HEK293 (cell line): Measurements from ENCODE around the gene DENND6B.
A peak's percentile ranks its signal among the peaks of the same experiment; 100 is the strongest.

ENCODE experiments used
- GLI4 ChIP-seq: fragments of 450-650 bp; formaldehyde crosslinking; IDR thresholded peaks from 2 replicates; pipeline ENCODE4 v1.5.1; 2016; ENCODE audit warnings: missing biosample characterization, missing genetic modification characterization
- HOXC10 ChIP-seq: sonication (generic); formaldehyde crosslinking; IDR thresholded peaks from 2 replicates; pipeline ENCODE4 v1.8.1; 2023; ENCODE audit warnings: mild to moderate bottlenecking, missing genetic modification reagents
- IKZF3 ChIP-seq: fragments of 450-650 bp; IDR thresholded peaks from 2 replicates; pipeline ENCODE4 v1.5.0; 2018; ENCODE audit warnings: missing biosample characterization, mild to moderate bottlenecking, missing genetic modification characterization, moderate library complexity
- KLF1 ChIP-seq: fragments of 450-650 bp; formaldehyde crosslinking; IDR thresholded peaks from 2 replicates; pipeline ENCODE4 v1.5.1; 2016; ENCODE audit warnings: missing biosample characterization, missing genetic modification characterization
- OVOL3 ChIP-seq: fragments of 450-650 bp; formaldehyde crosslinking; IDR thresholded peaks from 2 replicates; pipeline ENCODE4 v1.5.1; 2016; ENCODE audit warnings: missing biosample characterization, missing genetic modification characterization
- RBAK ChIP-seq: fragments of 450-650 bp; formaldehyde crosslinking; IDR thresholded peaks from 2 replicates; pipeline ENCODE4 v1.5.1; 2016; ENCODE audit warnings: missing biosample characterization, missing genetic modification characterization
- SCRT1 ChIP-seq: fragments of 450-650 bp; formaldehyde crosslinking; IDR thresholded peaks from 2 replicates; pipeline ENCODE4 v1.5.1; 2016; ENCODE audit warnings: missing biosample characterization, missing genetic modification characterization, borderline replicate concordance
- TRIM28 ChIP-seq: IDR thresholded peaks from 2 replicates; pipeline ENCODE4 v1.6.1; 2011; ENCODE audit warnings: low read length, control low read depth, borderline replicate concordance
- WT1 ChIP-seq: fragments of 450-650 bp; formaldehyde crosslinking; IDR thresholded peaks from 2 replicates; pipeline ENCODE4 v1.5.1; 2016; ENCODE audit warnings: missing biosample characterization, missing genetic modification characterization
- YY1 ChIP-seq: fragments of 450-650 bp; formaldehyde crosslinking; IDR thresholded peaks from 2 replicates; pipeline ENCODE4 v1.5.1; 2018; ENCODE audit warnings: missing biosample characterization, missing genetic modification characterization
- ZBTB20 ChIP-seq: fragments of 450-650 bp; formaldehyde crosslinking; IDR thresholded peaks from 2 replicates; pipeline ENCODE4 v1.5.1; 2016; ENCODE audit warnings: missing biosample characterization, missing genetic modification characterization
- ZBTB8A ChIP-seq: fragments of 450-650 bp; formaldehyde crosslinking; IDR thresholded peaks from 2 replicates; pipeline ENCODE4 v1.5.1; 2016; ENCODE audit warnings: missing biosample characterization, missing genetic modification characterization
- ZEB2 ChIP-seq: fragments of 450-650 bp; formaldehyde crosslinking; IDR thresholded peaks from 2 replicates; pipeline ENCODE4 v1.5.1; 2016; ENCODE audit warnings: missing biosample characterization, missing genetic modification characterization
- ZFHX2 ChIP-seq: fragments of 450-650 bp; formaldehyde crosslinking; conservative IDR thresholded peaks from 2 replicates; pipeline ENCODE4 v1.5.1; 2016; ENCODE audit warnings: missing biosample characterization, missing genetic modification characterization
- ZFP37 ChIP-seq: fragments of 450-650 bp; formaldehyde crosslinking; IDR thresholded peaks from 2 replicates; pipeline ENCODE4 v1.5.1; 2016; ENCODE audit warnings: missing biosample characterization, missing genetic modification characterization
- ZNF138 ChIP-seq: fragments of 450-650 bp; formaldehyde crosslinking; IDR thresholded peaks from 2 replicates; pipeline ENCODE4 v1.5.1; 2016; ENCODE audit warnings: missing biosample characterization, missing genetic modification characterization, borderline replicate concordance
- ZNF155 ChIP-seq: fragments of 450-650 bp; formaldehyde crosslinking; IDR thresholded peaks from 2 replicates; pipeline ENCODE4 v1.5.1; 2016; ENCODE audit warnings: missing biosample characterization, missing genetic modification characterization
- ZNF174 ChIP-seq: fragments of 450-650 bp; formaldehyde crosslinking; IDR thresholded peaks from 2 replicates; pipeline ENCODE4 v1.5.0; 2017; ENCODE audit warnings: missing biosample characterization, mild to moderate bottlenecking, missing genetic modification characterization
- ZNF19 ChIP-seq: fragments of 450-650 bp; formaldehyde crosslinking; IDR thresholded peaks from 2 replicates; pipeline ENCODE4; 2016; ENCODE audit warnings: missing biosample characterization, missing genetic modification characterization, low read depth
- ZNF239 ChIP-seq: fragments of 450-650 bp; formaldehyde crosslinking; IDR thresholded peaks from 2 replicates; pipeline ENCODE4 v1.5.1; 2016; ENCODE audit warnings: missing biosample characterization, missing genetic modification characterization
- ZNF311 ChIP-seq: fragments of 450-650 bp; formaldehyde crosslinking; IDR thresholded peaks from 2 replicates; pipeline ENCODE4 v1.5.1; 2017; ENCODE audit warnings: missing biosample characterization, missing genetic modification characterization, borderline replicate concordance
- ZNF433 ChIP-seq: fragments of 450-650 bp; formaldehyde crosslinking; IDR thresholded peaks from 2 replicates; pipeline ENCODE4 v1.5.1; 2016; ENCODE audit warnings: missing biosample characterization, missing genetic modification characterization, low read depth
- ZNF600 ChIP-seq: fragments of 450-650 bp; formaldehyde crosslinking; IDR thresholded peaks from 2 replicates; pipeline ENCODE4 v1.5.1; 2016; ENCODE audit warnings: missing biosample characterization, missing genetic modification characterization
- ZNF623 ChIP-seq: fragments of 450-650 bp; formaldehyde crosslinking; IDR thresholded peaks from 2 replicates; pipeline ENCODE4 v1.5.1; 2016; ENCODE audit warnings: missing biosample characterization, missing genetic modification characterization
- ZNF629 ChIP-seq: fragments of 450-650 bp; formaldehyde crosslinking; IDR thresholded peaks from 2 replicates; pipeline ENCODE4 v1.5.1; 2017; ENCODE audit warnings: missing biosample characterization, missing genetic modification characterization
- ZNF658 ChIP-seq: fragments of 450-650 bp; formaldehyde crosslinking; IDR thresholded peaks from 2 replicates; pipeline ENCODE4; 2016; ENCODE audit warnings: missing biosample characterization, missing genetic modification characterization
- ZSCAN16 ChIP-seq: fragments of 450-650 bp; formaldehyde crosslinking; IDR thresholded peaks from 2 replicates; pipeline ENCODE4 v1.5.1; 2016; ENCODE audit warnings: missing biosample characterization, missing genetic modification characterization
- TF ChIP-seq, protein P1 (sequence below): fragments of 450-650 bp; formaldehyde crosslinking; IDR thresholded peaks from 2 replicates; pipeline ENCODE4 v1.5.1; 2016; ENCODE audit warnings: missing biosample characterization, missing genetic modification characterization
- TF ChIP-seq, protein P2 (sequence below): fragments of 450-650 bp; formaldehyde crosslinking; IDR thresholded peaks from 2 replicates; pipeline ENCODE4 v1.5.1; 2016; ENCODE audit warnings: missing biosample characterization, missing genetic modification characterization
- TF ChIP-seq, protein P3 (sequence below): IDR thresholded peaks from 2 replicates; pipeline ENCODE4 v1.6.1; 2011; ENCODE audit warnings: mild to moderate bottlenecking, low read depth, low read length, borderline replicate concordance
- TF ChIP-seq, protein P4 (sequence below): fragments of 450-650 bp; IDR thresholded peaks from 2 replicates; pipeline ENCODE4 v1.5.1; 2018; ENCODE audit warnings: missing biosample characterization, missing genetic modification characterization
- TF ChIP-seq, protein P5 (sequence below): fragments of 450-650 bp; formaldehyde crosslinking; IDR thresholded peaks from 2 replicates; pipeline ENCODE4 v1.5.1; 2016; ENCODE audit warnings: missing biosample characterization, missing genetic modification characterization

The DENND6B gene

DNA sequence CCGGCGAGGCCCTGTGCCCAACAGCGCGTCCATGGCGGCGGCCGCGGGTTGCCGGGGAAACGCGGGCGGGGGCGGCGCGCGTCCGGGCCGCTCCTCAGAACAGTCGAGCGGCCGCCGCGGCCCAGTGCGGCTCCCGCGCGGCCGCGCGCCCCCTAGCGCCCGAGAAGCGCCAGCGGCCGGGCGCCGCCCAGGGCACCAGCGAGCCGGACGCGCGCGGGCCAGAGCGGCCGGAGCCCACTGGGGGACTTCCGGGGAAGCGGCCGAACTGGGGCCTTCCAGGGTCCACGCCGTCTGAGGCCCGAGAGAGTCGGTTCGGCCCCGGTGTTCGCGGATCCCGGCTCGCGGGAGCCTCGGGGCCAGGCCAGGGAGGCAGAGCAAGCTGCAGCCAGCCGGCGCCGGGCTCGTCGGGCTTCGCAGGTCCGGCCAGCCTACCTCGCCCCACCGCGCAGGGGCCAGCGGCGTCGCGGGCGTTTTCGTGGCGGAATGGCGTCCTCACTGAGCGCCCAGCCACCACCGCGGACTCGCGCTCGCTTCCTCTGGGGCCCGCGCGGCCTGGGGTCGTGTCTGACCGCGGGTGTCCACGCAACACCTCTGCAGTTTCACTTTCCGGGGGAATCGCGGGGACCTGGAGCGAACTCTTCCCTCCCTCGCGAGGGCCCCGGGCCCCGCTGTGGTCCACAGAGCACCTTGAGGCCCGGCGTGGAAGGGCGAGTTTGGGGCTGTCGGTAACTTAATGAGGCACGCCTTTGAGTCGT lies at the start of gene DENND6B (continued):
- TF ChIP-seq, protein P1, sequence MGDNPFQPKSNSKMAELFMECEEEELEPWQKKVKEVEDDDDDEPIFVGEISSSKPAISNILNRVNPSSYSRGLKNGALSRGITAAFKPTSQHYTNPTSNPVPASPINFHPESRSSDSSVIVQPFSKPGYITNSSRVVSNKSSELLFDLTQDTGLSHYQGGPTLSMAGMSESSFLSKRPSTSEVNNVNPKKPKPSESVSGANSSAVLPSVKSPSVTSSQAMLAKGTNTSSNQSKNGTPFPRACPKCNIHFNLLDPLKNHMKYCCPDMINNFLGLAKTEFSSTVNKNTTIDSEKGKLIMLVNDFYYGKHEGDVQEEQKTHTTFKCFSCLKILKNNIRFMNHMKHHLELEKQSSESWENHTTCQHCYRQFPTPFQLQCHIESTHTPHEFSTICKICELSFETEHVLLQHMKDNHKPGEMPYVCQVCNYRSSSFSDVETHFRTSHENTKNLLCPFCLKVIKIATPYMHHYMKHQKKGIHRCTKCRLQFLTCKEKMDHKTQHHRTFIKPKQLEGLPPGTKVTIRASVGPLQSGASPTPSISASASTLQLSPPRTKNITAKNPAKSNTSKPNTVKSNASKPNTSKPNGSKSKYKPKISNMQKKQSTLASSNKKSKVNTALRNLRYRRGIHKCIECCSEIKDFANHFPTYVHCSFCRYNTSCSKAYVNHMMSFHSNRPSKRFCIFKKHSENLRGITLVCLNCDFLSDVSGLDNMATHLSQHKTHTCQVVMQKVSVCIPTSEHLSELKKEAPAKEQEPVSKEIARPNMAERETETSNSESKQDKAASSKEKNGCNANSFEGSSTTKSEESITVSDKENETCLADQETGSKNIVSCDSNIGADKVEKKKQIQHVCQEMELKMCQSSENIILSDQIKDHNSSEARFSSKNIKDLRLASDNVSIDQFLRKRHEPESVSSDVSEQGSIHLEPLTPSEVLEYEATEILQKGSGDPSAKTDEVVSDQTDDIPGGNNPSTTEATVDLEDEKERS (tag by site-specific recombination) = no peak
- no peak for TF ChIP-seq WT1 (tag by site-specific recombination)
- TF ChIP-seq ZEB2 (tag by site-specific recombination) = 0 out of 2 replicates have a peak, but pooled peaks have one; percentile 18
- no peak for TF ChIP-seq GLI4
- peak; percentile 19; the same call in 1 of the 2 replicates for TF ChIP-seq ZFHX2
- TF ChIP-seq ZNF19 = no peak
- TF ChIP-seq ZNF433 (tag by site-specific recombination) = no peak
- TF ChIP-seq ZNF629 (tag by site-specific recombination) = no peak
- TF ChIP-seq YY1 (tag by site-specific recombination) = peak; percentile 79
- TF ChIP-seq ZNF311 (tag by site-specific recombination) = no peak
- TF ChIP-seq ZNF600 = no peak; the same call in 1 of the 2 replicates
- TF ChIP-seq ZNF239 (tag by site-specific recombination) = no peak
- TF ChIP-seq, protein P2, sequence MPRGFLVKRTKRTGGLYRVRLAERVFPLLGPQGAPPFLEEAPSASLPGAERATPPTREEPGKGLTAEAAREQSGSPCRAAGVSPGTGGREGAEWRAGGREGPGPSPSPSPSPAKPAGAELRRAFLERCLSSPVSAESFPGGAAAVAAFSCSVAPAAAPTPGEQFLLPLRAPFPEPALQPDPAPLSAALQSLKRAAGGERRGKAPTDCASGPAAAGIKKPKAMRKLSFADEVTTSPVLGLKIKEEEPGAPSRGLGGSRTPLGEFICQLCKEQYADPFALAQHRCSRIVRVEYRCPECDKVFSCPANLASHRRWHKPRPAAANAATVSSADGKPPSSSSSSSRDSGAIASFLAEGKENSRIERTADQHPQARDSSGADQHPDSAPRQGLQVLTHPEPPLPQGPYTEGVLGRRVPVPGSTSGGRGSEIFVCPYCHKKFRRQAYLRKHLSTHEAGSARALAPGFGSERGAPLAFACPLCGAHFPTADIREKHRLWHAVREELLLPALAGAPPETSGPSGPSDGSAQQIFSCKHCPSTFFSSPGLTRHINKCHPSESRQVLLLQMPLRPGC (tag by site-specific recombination) = peak; percentile 25; the same call in 1 of the 2 replicates
- TF ChIP-seq KLF1 = no peak
- TF ChIP-seq, protein P3, sequence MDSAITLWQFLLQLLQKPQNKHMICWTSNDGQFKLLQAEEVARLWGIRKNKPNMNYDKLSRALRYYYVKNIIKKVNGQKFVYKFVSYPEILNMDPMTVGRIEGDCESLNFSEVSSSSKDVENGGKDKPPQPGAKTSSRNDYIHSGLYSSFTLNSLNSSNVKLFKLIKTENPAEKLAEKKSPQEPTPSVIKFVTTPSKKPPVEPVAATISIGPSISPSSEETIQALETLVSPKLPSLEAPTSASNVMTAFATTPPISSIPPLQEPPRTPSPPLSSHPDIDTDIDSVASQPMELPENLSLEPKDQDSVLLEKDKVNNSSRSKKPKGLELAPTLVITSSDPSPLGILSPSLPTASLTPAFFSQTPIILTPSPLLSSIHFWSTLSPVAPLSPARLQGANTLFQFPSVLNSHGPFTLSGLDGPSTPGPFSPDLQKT = no peak; the same call in 1 of the 2 replicates
- TF ChIP-seq ZBTB8A = peak; percentile 89
- TF ChIP-seq, protein P4, sequence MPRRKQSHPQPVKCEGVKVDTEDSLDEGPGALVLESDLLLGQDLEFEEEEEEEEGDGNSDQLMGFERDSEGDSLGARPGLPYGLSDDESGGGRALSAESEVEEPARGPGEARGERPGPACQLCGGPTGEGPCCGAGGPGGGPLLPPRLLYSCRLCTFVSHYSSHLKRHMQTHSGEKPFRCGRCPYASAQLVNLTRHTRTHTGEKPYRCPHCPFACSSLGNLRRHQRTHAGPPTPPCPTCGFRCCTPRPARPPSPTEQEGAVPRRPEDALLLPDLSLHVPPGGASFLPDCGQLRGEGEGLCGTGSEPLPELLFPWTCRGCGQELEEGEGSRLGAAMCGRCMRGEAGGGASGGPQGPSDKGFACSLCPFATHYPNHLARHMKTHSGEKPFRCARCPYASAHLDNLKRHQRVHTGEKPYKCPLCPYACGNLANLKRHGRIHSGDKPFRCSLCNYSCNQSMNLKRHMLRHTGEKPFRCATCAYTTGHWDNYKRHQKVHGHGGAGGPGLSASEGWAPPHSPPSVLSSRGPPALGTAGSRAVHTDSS = no peak
- TF ChIP-seq ZSCAN16 (tag by site-specific recombination) = no peak
- no peak for TF ChIP-seq TRIM28
- no peak for TF ChIP-seq ZNF155 (tag by site-specific recombination)
- 0 out of 2 replicates have a peak, but pooled peaks have one; percentile 74 for TF ChIP-seq HOXC10 (CRISPR knock-in tag)
- TF ChIP-seq ZNF138 (tag by site-specific recombination) = no peak
- TF ChIP-seq ZBTB20 = peak; percentile 74
- TF ChIP-seq ZNF174 (tag by site-specific recombination) = no peak
- no peak for TF ChIP-seq ZNF623 (tag by site-specific recombination)
- no peak for TF ChIP-seq ZNF658 (tag by site-specific recombination)
- TF ChIP-seq RBAK (tag by site-specific recombination) = no peak
- TF ChIP-seq ZFP37 = no peak
- TF ChIP-seq IKZF3 (tag by site-specific recombination) = no peak
- TF ChIP-seq, protein P5, sequence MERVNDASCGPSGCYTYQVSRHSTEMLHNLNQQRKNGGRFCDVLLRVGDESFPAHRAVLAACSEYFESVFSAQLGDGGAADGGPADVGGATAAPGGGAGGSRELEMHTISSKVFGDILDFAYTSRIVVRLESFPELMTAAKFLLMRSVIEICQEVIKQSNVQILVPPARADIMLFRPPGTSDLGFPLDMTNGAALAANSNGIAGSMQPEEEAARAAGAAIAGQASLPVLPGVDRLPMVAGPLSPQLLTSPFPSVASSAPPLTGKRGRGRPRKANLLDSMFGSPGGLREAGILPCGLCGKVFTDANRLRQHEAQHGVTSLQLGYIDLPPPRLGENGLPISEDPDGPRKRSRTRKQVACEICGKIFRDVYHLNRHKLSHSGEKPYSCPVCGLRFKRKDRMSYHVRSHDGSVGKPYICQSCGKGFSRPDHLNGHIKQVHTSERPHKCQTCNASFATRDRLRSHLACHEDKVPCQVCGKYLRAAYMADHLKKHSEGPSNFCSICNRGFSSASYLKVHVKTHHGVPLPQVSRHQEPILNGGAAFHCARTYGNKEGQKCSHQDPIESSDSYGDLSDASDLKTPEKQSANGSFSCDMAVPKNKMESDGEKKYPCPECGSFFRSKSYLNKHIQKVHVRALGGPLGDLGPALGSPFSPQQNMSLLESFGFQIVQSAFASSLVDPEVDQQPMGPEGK (tag by site-specific recombination) = 0 out of 2 replicates have a peak, but pooled peaks have one; percentile 27
- no peak for TF ChIP-seq SCRT1 (tag by site-specific recombination)
- no peak for TF ChIP-seq OVOL3
